Stimulated activated CD8-positive, alpha-beta memory T cell treated with anti-CD3 and anti-CD28 coated beads, Interleukin-4, amount 100 ng/mL, for 48 hours (primary cell): Measurements from ENCODE around the gene ZBTB20.

ENCODE experiments used
- DNase-seq: peaks from one replicate; pipeline ENCODE4 v3.0.0-alpha.2; 2020

ZBTB20 gene

GRCh38 chr3:114392831-114393230 is 754.3 kb downstream of the ZBTB20 start:
- no peak for DNase-seq

- no peak for DNase-seq
Observed at GRCh38 chr3:114389156-114389555, 757.9 kb downstream of the ZBTB20 start.

- DNase-seq: no peak
Observed at GRCh38 chr3:114384558-114384903, 762.6 kb downstream of the ZBTB20 start.

GRCh38 chr3:114383875-114384557 is 763.1 kb downstream of the ZBTB20 start:
- DNase-seq: peak; percentile 84

GRCh38 chr3:114380233-114380651 is 766.8 kb downstream of the ZBTB20 start:
- no peak for DNase-seq

- no peak for DNase-seq
Observed at GRCh38 chr3:114379266-114379665, 767.8 kb downstream of the ZBTB20 start.

GRCh38 chr3:114378760-114379159 is 768.3 kb downstream of the ZBTB20 start:
- no peak for DNase-seq

GRCh38 chr3:114377426-114377825 is 769.7 kb downstream of the ZBTB20 start:
- DNase-seq: no peak

- no peak for DNase-seq
Observed at GRCh38 chr3:114376516-114377185, 770.4 kb downstream of the ZBTB20 start.

- DNase-seq: no peak
Observed at GRCh38 chr3:114375608-114376421, 771.3 kb downstream of the ZBTB20 start.

GRCh38 chr3:114374433-114374990 is 772.6 kb downstream of the ZBTB20 start:
- no peak for DNase-seq

- no peak for DNase-seq
Observed at GRCh38 chr3:114370537-114371174, 776.4 kb downstream of the ZBTB20 start.

- no peak for DNase-seq
Observed at GRCh38 chr3:114365909-114366308, 781.2 kb downstream of the ZBTB20 start.

- DNase-seq: no peak
Observed at GRCh38 chr3:114364806-114365654, 782.1 kb downstream of the ZBTB20 start.

GRCh38 chr3:114363554-114364202 is 783.4 kb downstream of the ZBTB20 start:
- DNase-seq: no peak

GRCh38 chr3:114362815-114363214 is 784.3 kb downstream of the ZBTB20 start:
- no peak for DNase-seq

GRCh38 chr3:114361391-114361790 is 785.7 kb downstream of the ZBTB20 start:
- no peak for DNase-seq

GRCh38 chr3:114356525-114356924 is 790.6 kb downstream of the ZBTB20 start:
- no peak for DNase-seq

- no peak for DNase-seq
Observed at GRCh38 chr3:114356066-114356465, 791.0 kb downstream of the ZBTB20 start.

- DNase-seq: no peak
Observed at GRCh38 chr3:114355653-114356052, 791.4 kb downstream of the ZBTB20 start.

- no peak for DNase-seq
Observed at GRCh38 chr3:114351822-114352145, 795.3 kb downstream of the ZBTB20 start.
